A172 (cell line): ENCODE results near the gene TOM1. TPM values are rescaled to one million over a fixed set of nuclear protein-coding genes. Genes with fewer than 3 reads are reported as not detected.

Experiments used
- DNase-seq: peaks from one replicate; pipeline ENCODE4 v3.0.0-alpha.2; 2015; ENCODE audit warnings: low spot score
- total RNA-seq: library from RNA; depleted of rRNA; stranded (reverse); fragments of >200 nt; shearing (Covaris generic); gene quantifications from 2 replicates; pipeline ENCODE4 v1.2.3, GENCODE V29; 2014

Gene TOM1
- total RNA-seq, 1 experiment from 2014 or later, result 24.0 TPM

GRCh38 chr22:35369996-35370395, 70.3 kb downstream of the TOM1 start:
- DNase-seq, result no peak

GRCh38 chr22:35373781-35374180, 74.1 kb downstream of the TOM1 start:
- no peak for DNase-seq

- no peak for DNase-seq
These were observed 75.3 kb downstream of the TOM1 start for GRCh38 chr22:35375031-35375430.

- DNase-seq, result no peak
These were observed 75.8 kb downstream of the TOM1 start for GRCh38 chr22:35375526-35375925.

- peak; percentile 89 for DNase-seq
These were observed 77.2 kb downstream of the TOM1 start for GRCh38 chr22:35376728-35377472.

GRCh38 chr22:35377735-35378134, 78.0 kb downstream of the TOM1 start:
- no peak for DNase-seq

GRCh38 chr22:35378621-35379020, 78.9 kb downstream of the TOM1 start:
- no peak for DNase-seq

- DNase-seq, result no peak
These were observed 79.7 kb downstream of the TOM1 start for GRCh38 chr22:35379146-35379993.

GRCh38 chr22:35380013-35380412, 80.3 kb downstream of the TOM1 start:
- no peak for DNase-seq

- peak; percentile 53 for DNase-seq
These were observed 81.1 kb downstream of the TOM1 start, which contains the start of gene HMOX1 for GRCh38 chr22:35380537-35381423. TSS of gene HMOX1 (plus strand) at chr22:35381096. CDS start at chr22:35381174, 78 bp downstream.

- DNase-seq, result no peak
These were observed 81.8 kb downstream of the TOM1 start for GRCh38 chr22:35381424-35382009.

GRCh38 chr22:35383679-35384071, 84.0 kb downstream of the TOM1 start:
- no peak for DNase-seq

- DNase-seq, result no peak
These were observed 84.8 kb downstream of the TOM1 start for GRCh38 chr22:35384527-35384926.

GRCh38 chr22:35384975-35385588, 85.4 kb downstream of the TOM1 start:
- DNase-seq, result no peak

GRCh38 chr22:35386670-35387288, 87.1 kb downstream of the TOM1 start:
- no peak for DNase-seq

GRCh38 chr22:35390933-35391332, 91.2 kb downstream of the TOM1 start:
- DNase-seq, result no peak

- DNase-seq, result no peak
These were observed 92.7 kb downstream of the TOM1 start for GRCh38 chr22:35392357-35392756.

GRCh38 chr22:35393116-35394010, 93.7 kb downstream of the TOM1 start:
- DNase-seq, result no peak

GRCh38 chr22:35394011-35394312, 94.3 kb downstream of the TOM1 start:
- DNase-seq, result no peak
